ENCODE data around the gene CREB1. TPM values are rescaled to one million over a fixed set of nuclear protein-coding genes. Genes with fewer than 3 reads are reported as not detected.

CREB1 gene
- total RNA-seq, 6 experiments from 2014 or later: 32.9 to 51.8 (median 48.9) TPM

DNA sequence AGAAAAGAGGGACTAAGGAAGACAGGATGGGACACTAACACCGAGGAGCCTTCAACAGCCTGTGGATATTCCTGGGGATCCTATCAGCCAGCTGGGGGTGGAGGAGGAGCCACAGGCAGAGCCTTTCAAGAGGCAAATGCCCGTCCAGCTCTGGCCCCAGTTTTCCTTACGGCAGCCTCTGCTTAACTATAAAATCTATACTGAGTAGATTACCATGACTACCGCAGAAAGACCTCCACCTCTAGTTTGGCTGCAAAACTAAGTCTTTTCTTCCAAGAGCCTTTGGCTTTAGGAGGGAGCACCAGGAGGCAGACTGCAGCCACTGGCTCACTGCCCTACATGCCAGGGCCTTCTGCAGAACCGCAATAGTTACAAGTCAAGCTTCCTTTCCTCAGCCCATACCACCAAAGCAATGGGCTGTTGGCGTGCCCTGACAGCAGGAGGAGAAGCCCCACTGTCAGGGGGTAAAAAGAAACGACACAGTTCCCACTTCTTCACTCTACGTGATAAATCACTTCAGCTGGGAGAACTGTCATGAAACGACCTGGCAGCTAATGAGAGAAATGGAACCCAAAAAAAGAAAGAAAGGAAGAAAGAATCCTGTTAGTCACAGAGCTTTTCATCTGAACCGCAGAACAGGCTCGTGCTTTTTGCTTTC lies 25.1 kb upstream of the CREB1 start:
- Mint-ChIP-seq H3K9me3 (no peaks in the 10 kb centered on the region), H3K4me1 (ENCODE audit: low read depth) (peaks cover 50% of the 10 kb centered on the region), H3K36me3 (ENCODE audit: low read depth) (no peaks in the 10 kb centered on the region), H3K27me3 (ENCODE audit: insufficient read depth) (no peaks in the 10 kb centered on the region), H3K4me3 (peak overlapping the region; percentile 70), H3K27ac (peak overlapping the region; percentile 74)
- TF ChIP-seq, protein P1, sequence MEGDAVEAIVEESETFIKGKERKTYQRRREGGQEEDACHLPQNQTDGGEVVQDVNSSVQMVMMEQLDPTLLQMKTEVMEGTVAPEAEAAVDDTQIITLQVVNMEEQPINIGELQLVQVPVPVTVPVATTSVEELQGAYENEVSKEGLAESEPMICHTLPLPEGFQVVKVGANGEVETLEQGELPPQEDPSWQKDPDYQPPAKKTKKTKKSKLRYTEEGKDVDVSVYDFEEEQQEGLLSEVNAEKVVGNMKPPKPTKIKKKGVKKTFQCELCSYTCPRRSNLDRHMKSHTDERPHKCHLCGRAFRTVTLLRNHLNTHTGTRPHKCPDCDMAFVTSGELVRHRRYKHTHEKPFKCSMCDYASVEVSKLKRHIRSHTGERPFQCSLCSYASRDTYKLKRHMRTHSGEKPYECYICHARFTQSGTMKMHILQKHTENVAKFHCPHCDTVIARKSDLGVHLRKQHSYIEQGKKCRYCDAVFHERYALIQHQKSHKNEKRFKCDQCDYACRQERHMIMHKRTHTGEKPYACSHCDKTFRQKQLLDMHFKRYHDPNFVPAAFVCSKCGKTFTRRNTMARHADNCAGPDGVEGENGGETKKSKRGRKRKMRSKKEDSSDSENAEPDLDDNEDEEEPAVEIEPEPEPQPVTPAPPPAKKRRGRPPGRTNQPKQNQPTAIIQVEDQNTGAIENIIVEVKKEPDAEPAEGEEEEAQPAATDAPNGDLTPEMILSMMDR (IDR thresholded peaks at IDR 0.05): no peak
- DNase-seq: peak; percentile 14

DNA sequence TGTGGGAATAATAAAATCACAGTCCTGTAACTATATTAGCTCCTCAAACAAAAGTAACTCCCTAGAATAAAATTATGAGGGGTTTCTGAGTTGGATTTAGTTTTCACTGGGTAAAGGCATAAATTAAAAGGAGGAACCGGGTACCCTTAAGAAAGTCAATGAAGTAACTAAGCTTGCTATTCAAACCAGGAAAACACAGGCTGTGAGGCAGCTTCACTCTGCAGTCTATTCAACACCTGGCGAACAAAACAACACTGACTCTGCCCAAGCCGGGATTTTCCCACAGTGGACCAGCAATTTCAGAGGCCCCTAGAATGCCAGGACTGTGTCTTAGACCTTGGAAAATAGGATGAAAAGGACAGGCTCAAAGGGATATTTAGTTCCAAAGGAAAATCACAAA lies 24.6 kb upstream of the CREB1 start:
- H3K4me1 Mint-ChIP-seq (ENCODE audit: low read depth): peaks cover 44% of the 10 kb centered on the region
- H3K36me3 Mint-ChIP-seq (ENCODE audit: low read depth): no peaks in the 10 kb centered on the region
- H3K9me3 Mint-ChIP-seq: no peaks in the 10 kb centered on the region
- peak overlapping the region; percentile 74 for H3K27ac Mint-ChIP-seq
- TF ChIP-seq, protein P1 (IDR thresholded peaks at IDR 0.05): no peak
- peak overlapping the region; percentile 70 for H3K4me3 Mint-ChIP-seq
- H3K27me3 Mint-ChIP-seq (ENCODE audit: insufficient read depth): no peaks in the 10 kb centered on the region
- DNase-seq: no peak

DNA sequence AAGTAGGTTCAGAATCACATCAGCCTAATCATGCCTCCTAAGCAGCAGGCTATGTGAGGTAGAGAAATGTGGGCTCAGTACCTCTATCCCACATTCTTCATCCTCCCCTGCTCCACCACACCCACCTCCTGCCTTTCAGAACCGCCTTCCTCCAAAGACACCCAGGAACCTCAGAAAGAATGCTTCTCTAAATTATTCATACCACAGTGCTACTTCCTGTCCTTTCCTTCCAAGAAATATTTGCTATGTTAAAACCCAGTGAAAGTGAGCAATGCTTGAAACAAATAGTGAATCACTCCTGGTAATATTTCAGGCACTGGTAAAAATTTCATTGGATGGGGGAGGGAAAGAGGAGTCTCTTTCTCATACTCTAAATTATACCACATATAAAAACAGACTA lies 24.0 kb upstream of the CREB1 start:
- Mint-ChIP-seq H3K36me3 (ENCODE audit: low read depth) (no peaks in the 10 kb centered on the region), H3K27me3 (ENCODE audit: insufficient read depth) (no peaks in the 10 kb centered on the region), H3K4me3 (peak overlapping the region; percentile 39), H3K4me1 (ENCODE audit: low read depth) (peaks cover 40% of the 10 kb centered on the region), H3K9me3 (no peaks in the 10 kb centered on the region), H3K27ac (peak overlapping the region; percentile 74)
- DNase-seq: peak; percentile 79
- TF ChIP-seq, protein P1 (IDR thresholded peaks at IDR 0.05): no peak

DNA sequence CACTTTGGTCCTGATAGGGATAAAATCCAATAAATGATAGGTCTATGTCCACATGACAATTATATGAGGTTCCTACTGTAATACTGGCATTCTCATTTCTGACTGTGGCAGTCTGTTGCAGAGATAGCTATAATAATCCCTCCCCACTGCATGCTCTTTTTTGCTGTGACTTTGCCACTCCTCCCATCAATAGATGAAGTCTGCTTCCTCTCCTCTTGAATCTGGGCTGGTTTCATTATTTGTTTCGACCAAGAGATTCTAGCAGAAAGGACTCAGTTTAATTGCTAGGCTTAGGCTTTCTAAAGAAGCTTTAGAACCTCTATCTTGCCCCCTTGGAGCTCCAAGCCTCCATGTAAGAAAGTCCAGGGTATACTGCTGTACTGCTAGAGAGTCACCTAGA lies 23.3 kb upstream of the CREB1 start:
- Mint-ChIP-seq H3K27me3 (ENCODE audit: insufficient read depth) (peaks cover 2% of the 10 kb centered on the region; the same call in 1 of the 2 replicates), H3K4me3 (peak overlapping the region; percentile 20; the same call in 1 of the 2 replicates), H3K36me3 (ENCODE audit: low read depth) (no peaks in the 10 kb centered on the region), H3K9me3 (no peaks in the 10 kb centered on the region), H3K27ac (no peak overlapping the region), H3K4me1 (ENCODE audit: low read depth) (peaks cover 40% of the 10 kb centered on the region)
- TF ChIP-seq, protein P1 (IDR thresholded peaks at IDR 0.05): no peak
- DNase-seq: no peak

DNA sequence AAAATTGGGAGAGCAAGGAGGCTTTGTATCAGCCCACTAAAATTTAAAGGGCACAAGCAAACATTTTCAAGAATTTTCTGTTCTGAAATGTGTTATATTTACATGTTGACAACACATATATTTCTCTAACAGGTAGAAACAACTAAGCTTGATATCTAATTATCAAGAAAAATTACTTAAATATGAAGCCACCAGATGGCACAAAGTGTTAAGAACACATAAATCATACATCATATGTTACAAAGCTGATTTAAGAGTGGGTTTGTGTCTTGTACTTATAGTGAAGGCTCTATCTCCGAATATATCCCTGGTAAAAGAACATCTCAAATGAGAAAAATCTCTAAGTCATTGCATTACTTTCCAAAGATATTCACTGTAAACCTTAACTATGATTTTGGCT lies 19.6 kb upstream of the CREB1 start:
- no peak overlapping the region for H3K4me3 Mint-ChIP-seq
- TF ChIP-seq, protein P1 (IDR thresholded peaks at IDR 0.05): no peak
- peaks cover 6% of the 10 kb centered on the region; the same call in 1 of the 2 replicates for H3K36me3 Mint-ChIP-seq (ENCODE audit: low read depth)
- no peaks in the 10 kb centered on the region for H3K9me3 Mint-ChIP-seq
- H3K4me1 Mint-ChIP-seq (ENCODE audit: low read depth): peaks cover 56% of the 10 kb centered on the region
- peaks cover 2% of the 10 kb centered on the region; the same call in 1 of the 2 replicates for H3K27me3 Mint-ChIP-seq (ENCODE audit: insufficient read depth)
- H3K27ac Mint-ChIP-seq: no peak overlapping the region
- no peak for DNase-seq

Measured in HFFc6 (cell line).